ENCODE results near the gene RAB11FIP5. TPM values are rescaled to one million over a fixed set of nuclear protein-coding genes. Genes with fewer than 3 reads are reported as not detected.
"Not testable (repeated sequence)": the region's sequence is repeated elsewhere in the genome, so short reads cannot be mapped to it uniquely, and the experiment has no call there.

The RAB11FIP5 gene
- total and polyA plus RNA-seq, 8 donors: 4.7 to 39.1 (median 13.4) TPM

DNA sequence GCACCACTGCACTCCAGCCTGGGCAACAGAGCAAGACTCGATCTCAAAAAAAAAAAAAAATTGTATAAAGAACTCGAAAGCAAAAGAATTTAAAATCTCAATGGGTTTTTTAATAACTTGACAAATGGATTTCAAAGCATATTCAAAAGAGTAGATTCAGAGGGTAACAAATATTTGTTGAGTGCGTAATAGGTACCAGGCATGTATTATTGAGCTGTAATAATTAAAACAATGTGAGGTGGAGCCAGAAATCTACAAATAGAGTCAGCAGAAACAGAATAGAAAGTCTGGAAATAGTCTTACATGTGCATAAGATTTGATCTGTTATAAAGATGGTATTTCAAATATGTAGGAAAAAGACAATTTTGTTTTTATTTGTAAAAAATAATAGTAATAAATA is 19.1 kb upstream of the RAB11FIP5 start:
- Histone ChIP-seq H3K27ac (no peak overlapping the region), H3K4me1 (no peaks in the 10 kb centered on the region), H3K9me3 (no peaks in the 10 kb centered on the region), H3K4me3 (no peak overlapping the region), H3K27me3 (peaks cover 0 to 3% (median 0%) of the 10 kb centered on the region in 3 donors), H3K36me3 (no peaks in the 10 kb centered on the region)
- no peak for DNase-seq
- intact Hi-C loops (cut with DNase I; ENCODE audit: low total_unique reads): no loop called here
- no peak for TF ChIP-seq POLR2AphosphoS5 (IDR thresholded peaks at IDR 0.05)
- TF ChIP-seq POLR2A (IDR thresholded peaks at IDR 0.05): no peak
- TF ChIP-seq EP300 (IDR thresholded peaks at IDR 0.05): no peak
- TF ChIP-seq, protein P1, sequence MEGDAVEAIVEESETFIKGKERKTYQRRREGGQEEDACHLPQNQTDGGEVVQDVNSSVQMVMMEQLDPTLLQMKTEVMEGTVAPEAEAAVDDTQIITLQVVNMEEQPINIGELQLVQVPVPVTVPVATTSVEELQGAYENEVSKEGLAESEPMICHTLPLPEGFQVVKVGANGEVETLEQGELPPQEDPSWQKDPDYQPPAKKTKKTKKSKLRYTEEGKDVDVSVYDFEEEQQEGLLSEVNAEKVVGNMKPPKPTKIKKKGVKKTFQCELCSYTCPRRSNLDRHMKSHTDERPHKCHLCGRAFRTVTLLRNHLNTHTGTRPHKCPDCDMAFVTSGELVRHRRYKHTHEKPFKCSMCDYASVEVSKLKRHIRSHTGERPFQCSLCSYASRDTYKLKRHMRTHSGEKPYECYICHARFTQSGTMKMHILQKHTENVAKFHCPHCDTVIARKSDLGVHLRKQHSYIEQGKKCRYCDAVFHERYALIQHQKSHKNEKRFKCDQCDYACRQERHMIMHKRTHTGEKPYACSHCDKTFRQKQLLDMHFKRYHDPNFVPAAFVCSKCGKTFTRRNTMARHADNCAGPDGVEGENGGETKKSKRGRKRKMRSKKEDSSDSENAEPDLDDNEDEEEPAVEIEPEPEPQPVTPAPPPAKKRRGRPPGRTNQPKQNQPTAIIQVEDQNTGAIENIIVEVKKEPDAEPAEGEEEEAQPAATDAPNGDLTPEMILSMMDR (IDR thresholded peaks at IDR 0.05): no peak
- 84 to 95% (median 86%) methylated on average over 3 of the region's 3 CpGs for WGBS, 5 donors

DNA sequence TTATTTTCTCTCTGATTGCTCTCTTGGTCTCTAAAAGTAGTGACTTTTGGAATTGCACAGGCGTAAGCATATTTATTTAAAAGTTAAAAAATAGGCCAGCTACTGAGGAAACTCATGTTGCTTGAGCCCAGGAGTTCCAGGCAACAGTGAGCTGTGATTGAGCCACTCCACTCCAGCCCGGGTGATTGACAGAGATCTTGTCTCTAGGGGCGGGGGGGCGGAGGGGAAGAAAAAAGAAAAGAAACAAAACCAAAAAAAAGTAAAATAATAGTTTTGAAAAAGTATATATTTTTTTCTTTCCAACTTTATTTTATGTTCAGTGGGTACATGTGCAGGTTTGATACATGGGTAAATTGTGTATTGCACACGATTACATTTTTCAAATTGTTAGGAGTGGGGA is 18.0 kb upstream of the RAB11FIP5 start:
- no peaks in the 10 kb centered on the region for H3K36me3 ChIP-seq
- 62 to 82% (median 70%) methylated on average over 5 of the region's 5 CpGs for WGBS, 5 donors
- no peaks in the 10 kb centered on the region for H3K9me3 ChIP-seq
- peaks cover 0 to 3% (median 0%) of the 10 kb centered on the region in 3 donors for H3K27me3 ChIP-seq
- TF ChIP-seq EP300 (IDR thresholded peaks at IDR 0.05): no peak
- TF ChIP-seq POLR2A (IDR thresholded peaks at IDR 0.05): no peak
- no peak for TF ChIP-seq POLR2AphosphoS5 (IDR thresholded peaks at IDR 0.05)
- TF ChIP-seq, protein P1 (IDR thresholded peaks at IDR 0.05): no peak
- intact Hi-C loops (cut with DNase I; ENCODE audit: low total_unique reads): no loop called here
- no peaks in the 10 kb centered on the region for H3K4me1 ChIP-seq
- H3K27ac ChIP-seq: no peak overlapping the region
- H3K4me3 ChIP-seq: no peak overlapping the region
- no peak for DNase-seq

DNA sequence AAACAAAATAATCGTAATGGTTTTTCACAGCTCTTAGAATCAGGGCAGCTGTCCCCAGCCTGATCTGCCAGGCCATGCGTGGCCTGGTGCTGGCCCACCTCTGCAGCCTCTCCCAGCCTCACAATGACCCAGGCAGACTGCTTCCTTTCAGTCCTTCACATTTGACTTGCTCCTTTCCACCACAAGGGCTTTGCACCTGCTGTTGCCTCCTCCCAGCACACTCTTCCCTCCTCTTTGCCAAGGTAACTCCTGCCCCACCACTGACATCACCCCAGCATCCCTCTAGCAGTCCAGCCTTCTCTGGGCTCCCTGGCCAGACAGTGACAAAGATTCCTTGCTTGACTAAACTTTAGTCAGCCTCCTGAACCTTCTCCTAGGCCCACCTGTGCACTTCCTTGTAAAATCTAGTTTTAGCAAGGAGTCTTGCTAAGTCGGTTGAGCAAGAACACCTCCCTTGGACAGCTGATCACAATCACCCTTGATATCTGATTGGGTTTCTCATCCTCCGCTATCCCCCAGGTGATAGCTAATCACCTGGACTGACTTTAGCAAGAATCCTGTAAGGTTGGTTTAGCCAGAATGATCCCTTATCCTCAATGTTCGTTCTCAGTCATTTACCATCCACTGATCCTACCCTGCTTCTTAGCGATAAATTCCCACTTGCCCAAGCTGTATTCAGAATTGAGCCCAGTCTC is 16.2 kb upstream of the RAB11FIP5 start:
- Histone ChIP-seq H3K27me3 (peaks cover 0 to 3% (median 0%) of the 10 kb centered on the region in 3 donors), H3K36me3 (no peaks in the 10 kb centered on the region), H3K4me1 (no peaks in the 10 kb centered on the region), H3K27ac (no peak overlapping the region), H3K4me3 (no peak overlapping the region), H3K9me3 (no peaks in the 10 kb centered on the region)
- 68 to 92% (median 81%) methylated on average over 6 of the region's 6 CpGs for WGBS, 5 donors
- intact Hi-C loops (cut with DNase I; ENCODE audit: low total_unique reads): no loop called here
- no peak for DNase-seq
- TF ChIP-seq POLR2A (IDR thresholded peaks at IDR 0.05): no peak
- TF ChIP-seq, protein P1 (IDR thresholded peaks at IDR 0.05): no peak
- no peak for TF ChIP-seq EP300 (IDR thresholded peaks at IDR 0.05)
- TF ChIP-seq POLR2AphosphoS5 (IDR thresholded peaks at IDR 0.05): no peak

DNA sequence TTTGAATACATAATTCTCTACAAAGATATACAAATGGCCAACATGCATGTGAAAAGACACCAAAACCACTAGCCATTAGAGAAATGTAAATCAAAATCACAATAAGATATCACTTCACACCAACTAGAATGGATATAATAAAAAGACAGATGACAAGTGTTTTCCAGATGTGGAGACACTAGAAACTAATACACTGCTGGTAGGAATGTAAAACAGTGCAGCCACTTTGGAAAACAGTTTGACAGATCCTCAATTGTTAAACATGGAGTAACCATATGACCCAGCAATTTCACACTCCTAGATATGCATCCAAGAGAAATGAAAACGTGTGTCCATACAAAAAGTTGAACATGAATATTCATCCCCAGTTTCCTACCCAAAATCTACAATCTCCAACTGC is 9.8 kb upstream of the RAB11FIP5 start:
- 19 to 39% (median 29%) methylated on average over 1 of the region's 1 CpG for WGBS, 5 donors
- Histone ChIP-seq H3K36me3 (no peaks in the 10 kb centered on the region), H3K4me3 (no peak overlapping the region), H3K9me3 (no peaks in the 10 kb centered on the region), H3K4me1 (no peaks in the 10 kb centered on the region), H3K27me3 (no peaks in the 10 kb centered on the region), H3K27ac (no peak overlapping the region)
- no peak for TF ChIP-seq EP300 (IDR thresholded peaks at IDR 0.05)
- TF ChIP-seq POLR2AphosphoS5 (IDR thresholded peaks at IDR 0.05): no peak
- TF ChIP-seq, protein P1 (IDR thresholded peaks at IDR 0.05): no peak
- TF ChIP-seq POLR2A (IDR thresholded peaks at IDR 0.05): no peak
- DNase-seq: no peak
- intact Hi-C loops (cut with DNase I; ENCODE audit: low total_unique reads): no loop called here

- H3K4me3 ChIP-seq; H3K4me1 ChIP-seq; H3K27ac ChIP-seq; intact Hi-C loops (cut with DNase I; ENCODE audit: low total_unique reads); H3K27me3 ChIP-seq; DNase-seq; H3K36me3 ChIP-seq; H3K9me3 ChIP-seq: not testable (repeated sequence)
- 41 to 68% (median 55%) methylated on average over 11 of the region's 11 CpGs for WGBS, 5 donors
Observed at GRCh38 chr2:73119611-73120239, 7.0 kb upstream of the RAB11FIP5 start.

All from stomach (tissue), 9 donors.